Neuronal stem cell (in vitro differentiated cells): Measurements from ENCODE around the gene KATNAL1.

Experiments
- DNase-seq: peaks from one replicate; pipeline ENCODE4 v3.0.0-alpha.2; 2013; ENCODE audit warnings: low spot score
- H2AFZ ChIP-seq: one replicate; pipeline ENCODE4 v1.6.1; 2013; ENCODE audit warnings: mild to moderate bottlenecking, low read length, inconsistent platforms
- H2AK5ac ChIP-seq: 2 replicates; pipeline ENCODE4 v1.6.1; 2013; ENCODE audit warnings: low read depth, mild to moderate bottlenecking, inconsistent platforms, low read length, moderate library complexity, mixed read lengths
- H2BK120ac ChIP-seq: 2 replicates; pipeline ENCODE4 v1.6.1; 2013; ENCODE audit warnings: low read depth, mild to moderate bottlenecking, inconsistent platforms, low read length, moderate library complexity, mixed read lengths
- H2BK12ac ChIP-seq: one replicate; pipeline ENCODE4 v1.6.1; 2013; ENCODE audit warnings: low read length, inconsistent platforms
- H2BK15ac ChIP-seq: 2 replicates; pipeline ENCODE4 v1.6.1; 2013; ENCODE audit warnings: mild to moderate bottlenecking, low read length, inconsistent platforms, mixed read lengths
- H2BK5ac ChIP-seq: one replicate; pipeline ENCODE4 v1.6.1; 2013; ENCODE audit warnings: inconsistent platforms, mild to moderate bottlenecking, low read length, moderate library complexity
- H3K14ac ChIP-seq: one replicate; pipeline ENCODE4 v1.6.1; 2013; ENCODE audit warnings: low read length, inconsistent platforms
- H3K18ac ChIP-seq: 2 replicates; pipeline ENCODE4 v1.6.1; 2013; ENCODE audit warnings: low read length, inconsistent platforms
- H3K23ac ChIP-seq: 2 replicates; pipeline ENCODE4 v1.6.1; 2013; ENCODE audit warnings: low read depth, mild to moderate bottlenecking, mixed read lengths, low read length, inconsistent platforms; ENCODE audit not compliant: poor library complexity
- H3K27ac ChIP-seq: replicated peaks from 3 replicates; pipeline ENCODE4 v1.5.1; 2013; ENCODE audit warnings: low read length, inconsistent platforms
- H3K27me3 ChIP-seq, 3 experiments: 2 replicates each; pipeline ENCODE4 v1.6.1; 2013; ENCODE audit warnings: low read length in 3 of 3, mild to moderate bottlenecking in 2 of 3, inconsistent platforms in 1 of 3, low read depth in 1 of 3, mixed read lengths in 1 of 3, moderate library complexity in 1 of 3; ENCODE audit not compliant: control insufficient read depth in 3 of 3, insufficient read depth in 3 of 3
- H3K36me3 ChIP-seq, 2 donors: replicated peaks in 1 of 2; 2 replicates each; pipeline ENCODE4 v1.6.1; 2013; ENCODE audit warnings: low read length in 2 of 2; ENCODE audit not compliant: control insufficient read depth in 2 of 2, insufficient read depth in 2 of 2
- H3K4ac ChIP-seq: 2 replicates; pipeline ENCODE4 v1.6.1; 2013; ENCODE audit warnings: inconsistent platforms, mild to moderate bottlenecking, low read length, moderate library complexity
- H3K4me1 ChIP-seq, 2 donors: 1 replicate in 1 of 2; 2 replicates in 1 of 2; pipeline ENCODE4 v1.6.1; 2013; ENCODE audit warnings: low read length in 2 of 2, low read depth in 1 of 2; ENCODE audit not compliant: control insufficient read depth in 2 of 2, insufficient read depth in 1 of 2
- H3K4me2 ChIP-seq: one replicate; pipeline ENCODE4 v1.6.1; 2013; ENCODE audit warnings: mild to moderate bottlenecking, low read length, inconsistent platforms; ENCODE audit not compliant: insufficient read depth, poor library complexity, severe bottlenecking
- H3K4me3 ChIP-seq, 2 donors: 2 replicates each; pipeline ENCODE4 v1.5.1; 2013; ENCODE audit warnings: low read length in 2 of 2, mild to moderate bottlenecking in 2 of 2, inconsistent platforms in 1 of 2, moderate library complexity in 1 of 2
- H3K79me1 ChIP-seq: one replicate; pipeline ENCODE4 v1.6.1; 2013; ENCODE audit warnings: low read depth, mild to moderate bottlenecking, inconsistent platforms, low read length, moderate library complexity
- H3K9ac ChIP-seq: one replicate; pipeline ENCODE4 v1.6.1; 2013; ENCODE audit warnings: mild to moderate bottlenecking, low read depth, low read length, inconsistent platforms; ENCODE audit not compliant: poor library complexity
- H3K9me3 ChIP-seq, 2 donors: replicated peaks in 1 of 2; 2 replicates each; pipeline versions ENCODE3 to v1.6.1; 2013; ENCODE audit warnings: low read length in 2 of 2, mild to moderate bottlenecking in 2 of 2, inconsistent platforms in 1 of 2, low read depth in 1 of 2, mixed read lengths in 1 of 2, moderate library complexity in 1 of 2; ENCODE audit not compliant: control insufficient read depth in 2 of 2, insufficient read depth in 1 of 2
- H4K8ac ChIP-seq: one replicate; pipeline ENCODE4 v1.6.1; 2013; ENCODE audit warnings: low read depth, mild to moderate bottlenecking, inconsistent platforms, low read length, moderate library complexity
- H4K91ac ChIP-seq: one replicate; pipeline ENCODE4 v1.6.1; 2013; ENCODE audit warnings: low read length, low read depth, mild to moderate bottlenecking, inconsistent platforms; ENCODE audit not compliant: poor library complexity
- WGBS, 2 donors: extraction: QIAGEN DNeasy Blood & Tissue Kit; methylation state at CpG; one replicate each; pipeline ENCODE4 v1.1.7; 2013; ENCODE audit warnings: missing lambda C conversion rate in 2 of 2, mixed read lengths in 1 of 2; ENCODE audit not compliant: insufficient read length in 2 of 2, insufficient replicate concordance in 1 of 2; ENCODE audit errors: extremely low coverage in 2 of 2; 5-methylcytosine and 5-hydroxymethylcytosine counted together

KATNAL1 gene

GRCh38 chr13:30340331-30341250 is 33.2 kb upstream of the KATNAL1 start:
- H3K18ac ChIP-seq = no peak overlapping the region
- DNase-seq = no peak
- H3K4ac ChIP-seq = no peak overlapping the region
- H3K27ac ChIP-seq = no peak overlapping the region
- H2AFZ ChIP-seq = peak overlapping the region; percentile 56
- H3K9me3 ChIP-seq = no peaks in the 10 kb centered on the region
- no peak overlapping the region for H3K4me2 ChIP-seq
- peaks cover 3% of the 10 kb centered on the region for H3K79me1 ChIP-seq
- H3K23ac ChIP-seq = no peak overlapping the region
- no CpG with 5 or more reads among the region's 10 CpGs for WGBS, 2 donors
- no peak overlapping the region for H2AK5ac ChIP-seq
- no peak overlapping the region for H4K91ac ChIP-seq
- peaks cover 0 to 8% of the 10 kb centered on the region in 2 donors for H3K4me1 ChIP-seq
- no peak overlapping the region for H4K8ac ChIP-seq
- no peak overlapping the region for H3K4me3 ChIP-seq
- H3K36me3 ChIP-seq = no peaks in the 10 kb centered on the region
- no peak overlapping the region for H2BK120ac ChIP-seq
- H2BK12ac ChIP-seq = no peak overlapping the region
- H2BK15ac ChIP-seq = no peak overlapping the region
- H3K27me3 ChIP-seq = no peaks in the 10 kb centered on the region
- no peak overlapping the region for H2BK5ac ChIP-seq
- peak overlapping the region; percentile 5 for H3K9ac ChIP-seq
- no peak overlapping the region for H3K14ac ChIP-seq

DNA sequence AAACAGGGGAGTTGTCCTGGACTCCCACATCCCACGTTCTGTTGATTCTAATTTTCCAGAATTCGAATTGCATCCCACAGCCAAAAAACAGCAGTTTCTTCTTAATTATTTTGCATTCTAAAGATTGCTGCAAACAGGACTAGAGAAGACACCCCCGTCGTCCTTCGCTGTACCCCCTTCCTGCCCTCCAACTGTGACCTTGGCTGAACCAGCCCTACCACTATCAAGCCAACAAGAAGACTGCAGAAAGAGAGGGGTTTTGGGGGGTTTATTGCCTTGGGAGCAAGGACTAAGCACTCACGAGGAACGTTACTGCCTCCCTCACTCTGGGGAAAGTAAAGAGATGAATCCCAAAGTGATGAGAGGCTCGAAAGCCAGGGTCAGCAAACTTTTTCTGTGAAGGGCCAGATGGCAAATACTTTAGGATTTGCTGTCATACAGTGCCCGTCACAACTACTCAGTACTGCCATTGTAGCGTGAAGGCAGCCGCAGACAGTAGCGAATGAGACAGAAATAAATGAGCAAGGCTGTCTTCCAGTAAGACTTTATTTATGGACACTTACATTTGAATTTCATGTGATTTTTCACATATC is 32.5 kb upstream of the KATNAL1 start:
- no peak for DNase-seq
- no peak overlapping the region for H4K91ac ChIP-seq
- no peak overlapping the region for H2BK12ac ChIP-seq
- H2BK15ac ChIP-seq = no peak overlapping the region
- no peaks in the 10 kb centered on the region for H3K36me3 ChIP-seq
- no peaks in the 10 kb centered on the region for H3K27me3 ChIP-seq
- H3K79me1 ChIP-seq = peaks cover 3% of the 10 kb centered on the region
- H3K9ac ChIP-seq = no peak overlapping the region
- H3K9me3 ChIP-seq = no peaks in the 10 kb centered on the region
- no peak overlapping the region for H2AK5ac ChIP-seq
- WGBS, 2 donors = no CpG with 5 or more reads among the region's 12 CpGs
- H3K23ac ChIP-seq = no peak overlapping the region
- no peak overlapping the region for H3K14ac ChIP-seq
- H2BK120ac ChIP-seq = no peak overlapping the region
- no peak overlapping the region for H2BK5ac ChIP-seq
- no peak overlapping the region for H2AFZ ChIP-seq
- no peak overlapping the region for H3K4me2 ChIP-seq
- no peak overlapping the region for H4K8ac ChIP-seq
- no peak overlapping the region for H3K18ac ChIP-seq
- no peak overlapping the region for H3K4ac ChIP-seq
- H3K4me3 ChIP-seq = no peak overlapping the region
- H3K27ac ChIP-seq = no peak overlapping the region
- peaks cover 0 to 8% of the 10 kb centered on the region in 2 donors for H3K4me1 ChIP-seq

- H3K4ac ChIP-seq = no peak overlapping the region
- H3K9me3 ChIP-seq = no peaks in the 10 kb centered on the region
- no peaks in the 10 kb centered on the region for H3K27me3 ChIP-seq
- no peak overlapping the region for H3K23ac ChIP-seq
- H3K79me1 ChIP-seq = peaks cover 3% of the 10 kb centered on the region
- H2BK5ac ChIP-seq = no peak overlapping the region
- no peak overlapping the region for H3K4me2 ChIP-seq
- no peak overlapping the region for H4K8ac ChIP-seq
- no peak overlapping the region for H2BK120ac ChIP-seq
- no peak overlapping the region for H2AK5ac ChIP-seq
- H2BK15ac ChIP-seq = no peak overlapping the region
- no peak for DNase-seq
- no peak overlapping the region for H2AFZ ChIP-seq
- H4K91ac ChIP-seq = no peak overlapping the region
- no peak overlapping the region for H3K4me3 ChIP-seq
- no peak overlapping the region for H2BK12ac ChIP-seq
- no peak overlapping the region for H3K18ac ChIP-seq
- H3K9ac ChIP-seq = no peak overlapping the region
- peaks cover 0 to 8% of the 10 kb centered on the region in 2 donors for H3K4me1 ChIP-seq
- WGBS, 2 donors = no CpG with 5 or more reads among the region's 3 CpGs
- no peak overlapping the region for H3K27ac ChIP-seq
- no peak overlapping the region for H3K14ac ChIP-seq
- no peaks in the 10 kb centered on the region for H3K36me3 ChIP-seq
These were observed 31.6 kb upstream of the KATNAL1 start for GRCh38 chr13:30338952-30339351.

GRCh38 chr13:30338331-30338851 is 31.0 kb upstream of the KATNAL1 start:
- Histone ChIP-seq H4K8ac (no peak overlapping the region), H3K18ac (no peak overlapping the region), H3K36me3 (no peaks in the 10 kb centered on the region), H2AFZ (no peak overlapping the region), H3K4me2 (no peak overlapping the region), H3K79me1 (peaks cover 3% of the 10 kb centered on the region), H3K4me1 (peaks cover 0 to 8% of the 10 kb centered on the region in 2 donors), H2BK12ac (no peak overlapping the region), H2AK5ac (no peak overlapping the region), H3K14ac (no peak overlapping the region), H3K9me3 (no peaks in the 10 kb centered on the region), H3K4ac (no peak overlapping the region), H3K9ac (no peak overlapping the region), H2BK15ac (no peak overlapping the region), H3K27ac (no peak overlapping the region), H2BK120ac (no peak overlapping the region), H3K23ac (no peak overlapping the region), H4K91ac (no peak overlapping the region), H2BK5ac (no peak overlapping the region), H3K4me3 (no peak overlapping the region), H3K27me3 (no peaks in the 10 kb centered on the region)
- WGBS, 2 donors = no CpG with 5 or more reads among the region's 6 CpGs
- DNase-seq = no peak
